Stimulated activated CD4-positive, alpha-beta T cell treated with anti-CD3 and anti-CD28 coated beads, Interleukin-4, amount 100 ng/mL, for 1 hour (primary cell): ENCODE measurements around the gene CSNK1D.

Source experiments
- DNase-seq: peaks from one replicate; pipeline ENCODE4 v3.0.0-alpha.2; 2020

Gene CSNK1D

GRCh38 chr17:82249896-82250581, 23.5 kb downstream of the CSNK1D start:
- DNase-seq: no peak

DNA sequence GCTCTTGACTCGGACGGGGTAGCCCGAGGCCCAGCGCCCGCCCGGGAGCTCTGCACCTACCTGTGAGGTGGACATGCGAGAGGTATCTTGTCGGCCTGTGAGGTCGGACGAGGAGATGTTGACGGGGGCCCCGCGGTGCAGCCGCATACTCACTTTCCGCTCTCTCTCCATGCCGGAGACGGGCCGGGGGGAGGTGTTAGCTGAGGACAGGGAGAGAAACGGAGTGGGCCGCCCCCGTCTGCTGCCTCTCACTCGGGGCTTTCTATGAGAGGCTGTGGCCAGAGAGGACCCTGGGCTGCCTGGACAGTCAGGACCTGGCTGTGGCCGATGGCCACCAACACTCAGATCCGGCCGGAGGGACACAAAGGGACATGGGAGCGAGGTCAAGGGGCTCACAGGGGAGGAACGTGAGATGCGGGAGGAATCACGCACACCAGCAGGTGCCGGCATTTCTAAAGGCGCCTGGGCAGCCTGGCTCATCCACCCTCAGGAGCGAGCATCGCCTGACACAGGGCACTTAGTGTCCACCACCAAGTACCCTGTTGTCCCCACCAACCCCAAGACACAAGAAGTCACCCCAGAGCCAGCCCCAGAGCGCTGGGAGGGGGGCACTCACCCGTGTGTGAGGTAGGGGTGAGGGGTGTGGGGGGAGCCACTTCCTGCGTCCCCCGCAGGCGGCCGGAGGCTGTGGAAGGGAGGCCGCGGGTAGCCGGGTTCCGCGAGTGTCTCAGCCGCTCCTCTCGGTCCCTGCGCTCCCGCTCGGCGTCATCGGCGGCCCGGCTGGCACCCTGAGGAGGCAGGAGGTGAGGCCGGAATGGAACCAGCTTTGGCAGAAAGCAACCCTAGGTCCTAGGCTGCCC, 24.5 kb downstream of the CSNK1D start:
- no peak for DNase-seq

DNA sequence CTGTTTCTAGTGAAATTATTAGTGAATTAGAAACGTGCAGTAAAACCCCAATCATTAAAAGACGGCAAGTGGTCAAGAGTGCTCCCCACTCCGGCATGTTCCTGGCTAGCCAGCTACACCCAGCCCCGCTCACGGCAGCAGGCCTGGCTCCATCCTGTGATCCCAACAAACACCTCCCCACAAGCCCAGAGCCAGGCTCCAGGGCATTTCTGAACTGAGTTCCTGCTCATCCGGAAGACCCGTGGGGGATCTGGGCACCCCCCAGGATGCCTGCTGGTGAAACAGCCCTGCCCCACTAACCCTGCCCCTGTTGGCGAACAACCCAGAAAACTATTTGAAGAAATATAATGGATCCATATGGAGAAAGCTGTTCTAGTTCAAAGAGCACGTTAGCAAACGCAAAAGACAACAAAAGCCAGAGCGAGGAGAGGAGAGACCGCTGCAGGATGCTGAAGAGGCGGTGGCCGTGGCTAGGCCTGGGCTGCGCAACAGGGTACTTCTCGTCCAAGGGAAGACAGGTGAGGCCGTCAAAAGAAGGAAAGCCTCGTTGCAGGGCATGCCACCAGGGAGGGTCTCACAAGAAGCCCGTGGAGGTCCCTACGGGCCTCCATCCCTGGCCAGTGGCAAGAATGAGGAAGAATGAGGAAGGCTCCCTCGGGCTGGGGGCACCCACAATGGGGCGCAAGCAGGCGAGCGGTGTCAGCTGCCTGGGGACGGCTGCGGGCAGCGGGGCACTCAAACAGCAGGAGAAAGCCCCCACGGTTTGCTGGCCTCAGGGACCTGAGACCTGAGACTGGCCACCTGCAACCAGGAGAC, 25.4 kb downstream of the CSNK1D start:
- no peak for DNase-seq

- DNase-seq: no peak
Observed at GRCh38 chr17:82247182-82247823, 26.2 kb downstream of the CSNK1D start.

GRCh38 chr17:82246365-82247181, 26.9 kb downstream of the CSNK1D start:
- DNase-seq: no peak

- DNase-seq: no peak
Observed at GRCh38 chr17:82246040-82246364, 27.5 kb downstream of the CSNK1D start.

- no peak for DNase-seq
Observed at GRCh38 chr17:82245134-82246039, 28.1 kb downstream of the CSNK1D start.

DNA sequence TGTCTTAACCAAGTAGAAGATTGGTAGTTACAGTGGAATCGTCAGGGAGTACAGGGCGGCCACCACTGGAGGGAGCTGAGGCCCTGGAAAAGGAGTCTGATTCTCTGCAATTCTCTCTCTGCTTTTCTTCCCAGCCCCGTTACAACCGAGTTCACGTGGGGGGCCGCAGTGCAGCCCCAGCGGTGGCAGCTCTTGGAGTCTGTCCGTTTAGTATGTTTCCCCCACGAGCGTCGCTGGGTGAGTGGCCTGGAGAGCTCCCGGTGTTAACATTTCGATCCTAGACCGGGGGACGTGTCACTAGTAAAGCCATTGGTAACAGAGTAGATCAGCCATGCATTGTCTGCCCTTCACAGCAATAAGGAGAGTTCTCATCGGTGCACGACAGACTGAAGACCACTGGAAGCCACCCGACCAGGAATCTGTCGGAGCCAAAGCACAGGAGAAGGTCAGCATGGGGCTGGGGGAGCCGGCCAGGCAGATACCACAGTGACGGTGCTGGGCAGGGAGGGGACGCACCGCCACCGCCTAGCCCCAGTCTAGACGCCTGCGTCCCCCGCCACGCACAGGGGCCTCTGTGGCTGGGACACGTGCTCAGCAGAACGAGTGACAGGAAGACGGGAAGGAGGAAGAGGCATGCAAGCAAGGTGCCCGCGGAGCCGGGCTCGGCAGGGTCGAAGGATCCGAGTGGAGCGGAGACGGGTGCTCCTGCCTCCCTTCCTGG, 28.9 kb downstream of the CSNK1D start:
- DNase-seq: peak; percentile 47

GRCh38 chr17:82243648-82244412, 29.7 kb downstream of the CSNK1D start:
- no peak for DNase-seq

GRCh38 chr17:82242977-82243647, 30.4 kb downstream of the CSNK1D start:
- DNase-seq: no peak

GRCh38 chr17:82242698-82242976, 30.9 kb downstream of the CSNK1D start:
- no peak for DNase-seq

- no peak for DNase-seq
Observed at GRCh38 chr17:82241926-82242697, 31.4 kb downstream of the CSNK1D start.

- peak; percentile 56 for DNase-seq
Observed at GRCh38 chr17:82241183-82241925, 32.1 kb downstream of the CSNK1D start.

GRCh38 chr17:82240506-82241182, 32.9 kb downstream of the CSNK1D start:
- no peak for DNase-seq

- no peak for DNase-seq
Observed at GRCh38 chr17:82239926-82240505, 33.5 kb downstream of the CSNK1D start.

- DNase-seq: no peak
Observed at GRCh38 chr17:82239401-82239925, 34.0 kb downstream of the CSNK1D start.
